G401.6 (cell line): ENCODE measurements around the gene SYCP2L.
A peak's percentile ranks its signal among the peaks of the same experiment; 100 is the strongest.
"Not testable (repeated sequence)": the region's sequence is repeated elsewhere in the genome, so short reads cannot be mapped to it uniquely, and the experiment has no call there.

Source experiments
- FAIRE-seq: peaks from 2 replicates; lab custom pipeline; 2012; peaks lifted over from hg19 to GRCh38; lab: Jason Lieb, UNC

Gene SYCP2L

DNA sequence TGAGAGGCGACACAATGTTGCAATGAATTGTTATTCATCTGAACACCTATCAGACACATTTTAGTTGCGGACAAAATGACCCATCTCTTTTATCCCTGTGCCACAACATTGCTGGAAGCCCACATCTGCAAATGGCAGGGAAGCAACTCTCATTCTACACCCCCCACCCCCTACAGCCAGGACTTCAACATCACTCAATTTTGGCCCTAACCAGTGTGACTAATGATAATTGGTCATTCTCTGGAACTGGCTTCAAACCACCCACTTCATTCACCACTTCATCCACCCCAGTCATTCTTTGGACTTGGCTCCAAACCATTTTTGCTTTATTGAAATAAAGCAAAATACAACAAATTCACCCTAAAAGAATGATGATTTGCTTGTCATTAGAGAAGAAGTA is 6.5 kb upstream of the SYCP2L start:
- FAIRE-seq: no peak

DNA sequence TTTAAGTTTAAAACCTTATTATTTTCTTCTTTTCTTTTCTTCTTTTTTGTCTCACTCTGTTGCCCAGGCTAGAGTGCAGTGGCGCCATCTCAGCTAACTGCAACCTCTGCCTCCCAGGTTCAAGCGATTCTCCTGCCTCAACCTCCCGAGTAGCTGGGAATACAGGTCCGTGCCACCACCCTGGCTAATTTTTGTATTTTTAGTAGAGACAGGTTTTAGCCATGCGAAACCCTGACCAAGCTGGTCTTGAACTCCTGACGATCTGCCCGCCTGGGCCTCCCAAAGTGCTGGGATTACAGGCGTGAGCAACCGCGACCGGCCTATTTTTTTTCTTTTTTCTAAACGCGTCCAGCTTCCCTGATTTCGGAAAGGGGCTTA is 4.6 kb upstream of the SYCP2L start:
- not testable (repeated sequence) for FAIRE-seq

DNA sequence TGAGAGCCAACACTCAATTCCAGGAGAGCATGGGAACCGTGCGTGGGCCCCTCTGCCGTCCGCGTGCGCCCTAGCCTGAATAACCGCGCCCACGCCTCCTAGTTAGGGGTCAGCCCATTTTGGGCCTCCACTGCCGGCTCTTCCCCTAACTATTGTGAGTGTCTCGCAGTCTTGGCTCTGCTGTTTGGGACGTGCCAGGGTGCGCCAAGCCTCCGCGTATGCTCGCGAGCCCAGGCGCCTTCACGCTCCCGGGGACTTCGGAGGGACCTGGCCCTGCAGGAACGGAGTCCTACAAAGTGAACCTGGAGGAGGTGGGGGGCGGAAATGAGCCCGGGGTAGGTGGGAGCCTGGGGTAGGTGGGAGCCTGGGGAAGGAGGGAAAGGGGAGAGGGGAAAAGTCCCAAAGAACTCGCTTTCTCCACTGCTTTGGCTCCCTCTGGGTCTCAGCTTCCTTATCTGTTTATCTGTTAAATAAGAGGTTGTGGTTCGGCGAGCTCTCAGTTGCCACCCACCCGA is 4.1 kb upstream of the SYCP2L start:
- FAIRE-seq: no peak

DNA sequence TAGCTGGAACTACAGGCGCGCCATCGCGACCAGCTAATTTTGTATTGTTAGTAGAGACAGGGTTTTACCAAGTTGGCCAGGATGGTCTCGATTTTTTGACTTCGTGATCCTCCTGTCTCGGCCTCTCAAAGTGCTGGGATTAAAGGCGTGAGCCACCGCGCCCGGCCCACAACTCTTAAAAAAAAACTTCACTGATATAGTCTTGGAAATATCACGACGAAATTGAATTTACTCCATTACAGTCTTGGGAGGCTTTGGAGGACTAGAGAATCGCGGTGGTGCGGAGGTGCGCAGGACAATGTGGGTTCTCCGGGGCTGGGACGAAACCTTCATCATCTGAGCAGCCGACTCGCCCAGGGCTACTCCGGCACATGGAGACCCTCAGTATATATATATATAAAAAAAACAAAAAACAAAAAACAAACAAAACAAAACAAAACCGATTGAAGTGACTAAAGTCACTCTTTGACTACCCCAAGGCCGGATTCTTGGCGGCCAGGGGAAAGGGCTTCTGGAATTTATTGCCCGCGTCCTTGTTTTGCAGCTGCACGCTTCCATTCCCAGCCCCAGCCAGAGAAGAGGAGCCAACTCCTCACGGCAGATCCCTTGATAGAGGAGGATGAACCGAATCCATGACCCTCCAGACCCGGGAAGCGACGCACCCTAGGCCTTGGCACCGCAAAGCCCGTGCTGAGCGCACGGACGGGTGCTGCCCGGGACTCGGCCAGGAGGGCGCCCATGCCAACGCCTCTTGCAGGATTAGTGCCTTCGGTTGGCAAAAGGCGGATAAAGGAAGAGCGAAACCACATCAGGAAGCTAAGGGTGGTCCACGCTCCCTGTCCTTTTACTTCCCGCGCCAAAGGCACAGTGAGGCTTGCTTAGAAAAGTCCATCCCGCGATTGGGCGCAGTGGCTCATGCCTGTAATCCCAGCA is 3.3 kb upstream of the SYCP2L start:
- FAIRE-seq: no peak

DNA sequence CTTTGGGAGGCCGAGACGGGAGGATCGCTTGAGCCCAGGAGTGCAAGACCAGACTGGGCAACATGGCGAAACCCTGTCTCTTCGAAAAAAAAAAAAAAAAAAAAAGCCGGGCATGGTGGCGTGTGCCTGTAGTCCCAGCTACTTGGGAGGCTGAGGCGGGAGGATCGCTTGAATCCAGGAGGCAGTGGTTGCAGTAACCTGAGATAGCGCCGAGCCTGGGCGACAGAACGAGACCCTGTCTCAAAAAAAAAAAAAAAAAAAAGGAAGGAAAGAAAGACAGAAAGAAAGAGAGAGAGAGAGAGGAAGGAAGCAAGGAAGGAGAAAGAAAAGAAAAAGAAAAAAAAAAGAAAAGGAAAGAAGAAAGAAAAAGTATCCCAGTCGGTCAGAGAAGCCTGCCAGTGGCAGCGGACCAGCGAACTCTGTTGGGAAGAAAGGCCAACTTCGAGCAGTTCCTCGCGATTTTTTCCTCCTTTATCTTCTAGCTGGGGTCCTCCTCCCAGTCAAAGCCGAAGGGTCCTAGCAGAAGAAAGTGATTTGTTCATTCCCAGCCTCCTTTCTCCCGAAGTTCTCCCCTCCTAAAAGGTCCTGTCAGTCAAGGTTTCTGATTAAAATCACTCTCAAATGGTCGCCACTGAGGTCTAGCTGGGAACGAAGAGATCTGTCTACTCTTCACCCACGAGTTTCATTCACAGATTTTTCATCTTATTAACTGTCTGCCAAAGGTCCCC is 2.4 kb upstream of the SYCP2L start:
- no peak for FAIRE-seq

DNA sequence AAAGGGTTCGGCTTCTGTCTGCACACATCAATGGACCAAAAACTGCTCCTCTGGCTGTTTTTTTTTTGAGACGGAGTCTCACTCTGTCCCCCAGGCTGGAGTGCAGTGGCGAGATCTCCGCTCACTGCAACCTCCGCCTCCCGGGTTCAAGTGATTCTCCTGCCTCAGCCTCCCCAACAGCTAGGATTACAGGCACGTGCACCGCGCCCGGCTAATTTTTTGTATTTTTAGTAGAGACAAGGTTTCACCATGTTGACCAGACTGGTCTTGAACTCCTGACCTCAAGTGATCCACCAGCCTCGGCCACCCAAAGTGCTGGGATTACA is 524 bp upstream of the SYCP2L start:
- not testable (repeated sequence) for FAIRE-seq

DNA sequence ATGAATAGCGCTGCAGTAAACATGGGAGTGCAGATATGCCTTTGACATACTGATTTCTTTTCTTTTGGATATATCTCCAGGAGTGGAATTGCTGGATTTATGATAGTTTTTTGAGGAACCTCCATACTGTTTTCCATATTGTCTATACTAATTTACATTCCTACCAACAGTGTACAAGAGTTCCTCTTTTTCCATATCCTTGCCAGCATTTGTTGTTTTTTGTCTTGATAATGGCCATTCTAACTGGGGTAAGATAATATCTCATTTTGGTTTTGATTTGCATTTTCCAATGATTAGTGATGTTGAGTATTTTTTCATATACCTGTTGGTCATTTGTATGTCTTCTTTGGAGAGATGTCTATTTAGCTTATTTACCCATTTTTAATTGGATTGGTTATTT is 3.3 kb downstream of the SYCP2L start:
- no peak for FAIRE-seq

DNA sequence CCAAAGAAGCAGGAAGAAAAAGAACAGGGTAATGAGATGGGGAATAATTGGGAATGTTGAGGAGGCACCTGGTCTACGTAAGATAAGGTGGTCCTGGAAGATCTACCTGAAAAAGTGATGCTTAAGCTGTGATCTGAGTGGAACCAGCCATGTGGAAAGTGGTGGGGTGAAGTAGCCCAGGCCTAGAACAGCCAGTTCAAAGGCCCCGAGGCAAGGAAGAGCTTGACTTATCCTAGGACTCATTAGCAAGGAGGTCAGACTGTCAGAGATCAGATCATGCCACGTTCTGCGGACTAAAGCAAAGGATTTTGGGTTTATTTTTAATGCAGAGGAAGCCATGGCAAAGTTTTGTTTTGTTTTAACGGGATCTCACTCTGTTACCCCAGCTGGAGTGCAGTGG is 5.1 kb downstream of the SYCP2L start:
- FAIRE-seq: no peak

DNA sequence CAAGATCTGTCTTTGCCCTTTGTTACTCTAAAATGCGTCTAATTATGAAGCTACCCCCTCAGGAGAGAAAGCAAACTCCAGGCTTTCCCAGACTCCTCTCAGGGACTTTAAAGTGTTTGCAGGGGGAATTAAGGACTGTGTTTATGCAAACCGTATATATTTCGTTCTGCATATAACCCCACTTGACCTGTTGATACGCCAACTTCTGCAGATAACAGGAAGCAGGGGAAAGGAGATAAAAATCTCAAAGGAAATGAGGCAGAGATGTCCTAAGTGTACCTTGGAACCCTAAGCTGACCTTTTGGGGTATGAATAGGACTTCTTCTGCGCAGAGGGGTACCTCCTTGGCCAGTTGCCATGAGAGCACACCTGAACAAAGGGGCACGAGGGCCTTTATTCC is 8.1 kb downstream of the SYCP2L start:
- no peak for FAIRE-seq

DNA sequence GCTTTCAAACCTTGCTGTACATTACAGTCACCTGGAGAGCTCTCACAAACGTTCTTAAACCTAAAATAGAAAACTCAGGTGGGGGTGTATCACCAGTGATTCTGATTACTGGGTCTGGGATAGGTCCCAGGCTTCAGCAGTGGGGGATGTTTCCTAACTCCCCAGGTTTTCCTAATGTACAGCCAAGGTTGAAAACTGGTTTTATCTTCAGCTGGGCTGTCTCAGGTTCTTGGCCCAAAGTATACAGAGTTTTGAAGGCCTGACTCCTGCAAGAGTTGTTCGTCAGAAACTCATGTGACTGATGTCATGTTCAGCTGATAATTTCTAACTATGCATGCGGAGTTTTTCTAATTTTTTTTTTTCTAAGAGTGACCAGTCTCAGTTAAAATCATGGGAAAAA is 9.8 kb downstream of the SYCP2L start:
- FAIRE-seq: no peak

DNA sequence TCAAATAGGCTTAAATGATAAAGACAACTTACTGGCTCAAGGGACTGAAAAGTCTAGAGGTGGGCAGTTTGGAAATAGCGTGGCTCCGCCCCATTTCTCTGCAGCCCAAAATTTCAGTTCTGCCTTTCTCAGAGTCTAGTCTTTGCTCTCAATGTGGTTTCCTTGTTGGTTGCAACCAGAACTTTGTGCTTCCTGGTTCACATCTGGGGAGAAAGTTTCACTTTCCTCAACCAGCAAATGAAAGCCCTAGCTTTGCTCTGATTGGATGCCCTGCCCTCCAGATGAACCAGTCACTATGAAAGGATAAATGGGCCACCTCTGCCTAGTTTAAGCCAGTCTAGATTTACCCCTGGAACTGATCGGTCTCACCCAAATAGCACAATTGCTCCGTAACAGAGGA is 14.9 kb downstream of the SYCP2L start:
- no peak for FAIRE-seq

DNA sequence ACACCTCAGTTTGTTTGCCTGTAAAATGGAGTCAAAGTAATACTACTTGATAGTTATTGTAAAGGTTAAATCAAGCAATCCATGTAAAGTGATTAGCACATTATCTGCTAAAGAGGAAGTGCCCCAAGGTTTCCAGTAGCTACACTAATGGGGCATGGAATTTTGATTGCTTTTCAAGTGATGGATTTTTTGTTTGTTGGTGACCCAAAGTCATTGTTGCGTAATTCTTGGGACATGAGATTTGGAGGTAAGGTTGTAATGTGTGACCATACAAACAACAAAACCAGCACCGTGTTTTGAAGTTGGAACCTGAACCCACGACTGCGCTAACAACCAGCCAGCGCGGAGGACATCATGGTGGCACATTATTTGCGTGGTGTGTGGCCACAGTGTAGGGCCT is 17.2 kb downstream of the SYCP2L start:
- no peak for FAIRE-seq

DNA sequence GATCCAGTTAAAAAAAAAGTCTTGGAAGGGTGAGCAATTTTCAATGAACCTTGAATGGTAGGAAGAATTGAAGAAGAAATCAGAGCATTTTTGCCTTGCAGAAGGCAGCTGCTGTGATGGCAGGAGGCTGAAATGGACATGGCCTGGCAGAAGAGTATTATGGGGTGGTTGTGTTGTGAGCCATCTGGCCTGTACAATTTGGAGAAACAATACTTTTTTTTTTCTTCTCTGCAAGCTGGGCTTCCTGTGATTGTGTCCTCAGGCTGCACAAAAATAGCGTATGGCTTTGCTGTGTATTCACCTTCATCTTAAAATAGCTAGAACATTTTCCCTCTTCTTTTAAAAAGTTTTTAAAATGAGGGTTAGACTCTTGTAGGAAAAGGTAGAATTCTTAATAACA is 21.4 kb downstream of the SYCP2L start:
- no peak for FAIRE-seq

DNA sequence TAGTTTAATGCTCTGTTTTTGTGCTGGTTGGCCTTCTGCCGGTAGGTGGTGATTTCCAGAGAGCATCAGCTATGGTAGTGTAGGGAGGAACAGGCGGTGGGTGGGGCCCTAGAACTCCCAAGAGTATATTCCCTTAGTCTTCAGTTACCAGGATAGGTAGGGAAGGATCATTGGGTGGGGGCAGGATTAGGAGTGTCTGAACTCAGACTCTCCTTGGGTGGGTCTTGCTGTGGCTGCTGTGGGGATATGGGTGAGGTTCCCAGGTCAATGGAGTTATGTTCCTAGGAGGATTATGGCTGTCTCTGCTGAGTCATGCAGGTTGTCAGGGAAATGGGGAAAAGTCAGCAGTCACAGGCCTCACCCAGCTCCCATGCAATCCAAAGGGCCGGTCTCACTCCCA is 32.7 kb downstream of the SYCP2L start:
- FAIRE-seq: not testable (repeated sequence)

DNA sequence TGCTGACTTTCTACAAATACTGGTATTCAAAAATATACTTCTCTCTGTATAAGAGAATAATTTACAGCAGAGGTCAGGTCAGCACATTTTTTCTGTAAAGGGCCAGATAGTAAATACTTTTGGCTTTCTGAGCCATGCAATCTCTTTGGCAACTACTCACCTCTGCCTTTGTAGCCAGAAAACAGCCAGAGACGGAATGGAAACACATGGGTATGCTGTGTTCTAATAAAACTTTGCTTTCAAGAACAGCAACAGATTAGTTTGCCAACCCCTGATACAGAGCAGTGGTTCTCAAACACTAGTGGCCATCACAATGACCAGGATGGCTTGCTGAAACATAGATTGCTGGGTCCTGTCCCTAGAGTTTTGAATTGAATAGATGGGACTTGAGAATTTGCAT is 46.3 kb downstream of the SYCP2L start:
- no peak for FAIRE-seq

DNA sequence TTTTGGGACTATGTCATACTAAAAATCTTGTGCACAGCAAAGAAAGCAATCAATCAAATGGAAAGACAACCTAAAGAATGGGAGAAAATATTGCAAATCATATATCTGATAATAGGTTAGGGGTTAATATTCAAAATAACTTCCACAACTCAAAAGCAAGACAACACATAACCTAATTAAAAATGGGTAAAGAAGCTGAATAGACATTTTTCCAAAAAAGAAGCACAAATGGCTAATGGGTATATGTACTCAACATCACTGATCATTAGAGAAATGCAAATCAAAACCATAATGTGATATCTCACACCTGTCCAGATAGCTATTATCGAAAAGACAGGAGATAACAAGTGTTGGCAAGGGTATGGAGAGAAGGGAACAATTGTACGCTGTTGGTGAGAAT is 53.0 kb downstream of the SYCP2L start:
- no peak for FAIRE-seq

DNA sequence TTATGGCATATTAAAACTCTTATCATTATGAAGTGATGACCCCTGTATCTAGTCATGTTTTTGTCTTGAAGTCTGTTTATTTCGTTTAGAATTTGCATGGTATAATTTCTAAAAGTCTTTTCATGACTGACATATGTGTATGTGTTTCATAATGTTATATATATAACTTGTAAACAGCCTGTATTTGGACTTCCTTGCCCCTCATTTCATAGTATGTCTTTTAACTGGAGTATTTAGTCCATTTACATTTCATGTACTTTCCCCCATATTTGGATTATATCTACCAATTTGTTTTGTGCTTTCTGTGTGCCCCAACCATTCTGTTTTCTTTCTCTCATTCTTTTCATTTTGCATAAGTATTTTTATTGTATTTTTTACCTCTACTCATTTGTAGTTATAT is 59.0 kb downstream of the SYCP2L start:
- no peak for FAIRE-seq

DNA sequence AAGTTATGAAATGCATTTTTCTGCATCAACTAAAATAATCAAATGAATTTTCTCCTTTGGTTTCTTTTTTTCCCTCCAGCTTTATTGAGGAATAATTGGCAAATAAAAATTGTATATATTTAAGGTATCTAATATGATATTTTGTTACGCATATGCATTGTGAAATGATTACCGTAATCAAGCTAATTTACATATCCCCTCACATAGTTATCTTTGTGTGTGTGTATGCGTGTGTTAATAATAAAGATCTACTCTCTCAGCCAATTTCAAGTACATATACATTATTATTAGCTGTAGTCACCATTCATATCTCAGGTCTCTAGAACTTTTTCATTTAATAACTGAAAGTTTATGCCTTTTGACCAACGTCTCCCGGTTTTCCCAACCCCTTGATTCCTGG is 61.1 kb downstream of the SYCP2L start:
- no peak for FAIRE-seq

DNA sequence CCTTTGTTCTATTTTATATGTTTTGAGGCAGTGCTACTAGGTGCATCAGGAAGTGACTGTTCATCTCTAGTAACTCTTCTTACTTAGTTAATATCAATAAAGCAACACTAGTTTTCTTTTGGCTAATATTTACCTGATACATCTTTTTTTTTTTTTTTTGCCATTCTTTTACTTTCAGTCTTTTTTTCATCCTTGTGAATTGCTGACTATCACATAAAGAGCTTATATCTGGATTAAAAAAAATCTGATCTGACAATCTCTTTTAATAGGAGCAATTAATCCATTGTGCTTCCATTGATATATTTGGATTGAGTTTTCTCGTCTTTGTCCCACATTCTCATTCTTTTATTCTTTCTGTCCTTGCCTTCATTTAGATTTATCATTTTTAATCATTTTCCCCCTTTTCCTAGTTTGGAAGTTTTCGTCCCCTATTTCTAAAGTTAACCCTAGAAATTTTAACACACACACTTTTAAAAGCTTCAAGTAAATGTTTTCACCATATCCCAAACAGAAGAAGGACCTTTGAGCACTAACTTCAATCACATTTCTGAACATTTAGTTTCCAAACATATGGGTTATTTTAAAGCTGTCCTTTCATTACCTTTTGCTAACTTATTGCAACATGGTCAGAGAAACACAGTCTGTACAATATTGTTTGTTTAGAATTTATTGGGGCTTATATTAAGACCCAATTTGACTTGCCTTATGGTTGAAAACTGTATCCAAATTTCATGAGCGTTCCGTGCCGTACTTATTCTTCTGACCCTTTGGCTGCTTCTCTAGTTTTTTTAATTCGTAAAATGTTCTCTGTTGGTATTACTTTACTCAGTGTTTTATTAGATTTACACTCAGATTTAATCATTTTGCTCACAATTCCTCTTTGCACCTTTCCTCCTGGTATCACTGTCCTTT is 63.0 kb downstream of the SYCP2L start:
- FAIRE-seq: no peak

DNA sequence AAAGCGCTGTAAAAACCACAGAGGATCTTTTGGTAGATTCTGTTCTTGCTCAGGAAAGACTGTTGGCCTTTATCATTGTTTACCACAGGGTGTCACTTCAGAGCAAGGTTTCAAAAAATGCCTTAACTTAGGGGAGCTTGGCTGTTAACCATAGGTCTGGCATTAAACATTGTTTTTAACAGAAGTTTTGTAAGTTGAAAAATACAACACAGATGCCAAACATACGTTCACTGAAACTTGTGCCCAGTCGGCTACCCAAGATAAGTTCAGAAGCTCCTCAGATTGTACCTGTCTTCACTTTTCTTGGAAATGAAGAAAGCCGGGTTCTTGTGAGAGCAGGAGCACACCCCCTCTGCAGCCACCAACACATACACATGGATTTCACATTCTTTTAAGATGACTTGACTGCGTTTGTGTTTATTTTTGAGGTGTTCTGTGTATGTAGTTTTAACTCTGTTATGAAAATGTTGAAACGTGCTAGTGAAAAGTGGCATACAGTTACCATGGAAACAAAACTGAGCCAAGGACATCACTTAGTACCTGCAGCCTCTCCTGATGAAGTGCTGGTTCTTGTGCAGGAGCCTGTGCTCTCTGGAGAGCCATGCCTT is 64.9 kb downstream of the SYCP2L start:
- FAIRE-seq: peak; percentile 95

DNA sequence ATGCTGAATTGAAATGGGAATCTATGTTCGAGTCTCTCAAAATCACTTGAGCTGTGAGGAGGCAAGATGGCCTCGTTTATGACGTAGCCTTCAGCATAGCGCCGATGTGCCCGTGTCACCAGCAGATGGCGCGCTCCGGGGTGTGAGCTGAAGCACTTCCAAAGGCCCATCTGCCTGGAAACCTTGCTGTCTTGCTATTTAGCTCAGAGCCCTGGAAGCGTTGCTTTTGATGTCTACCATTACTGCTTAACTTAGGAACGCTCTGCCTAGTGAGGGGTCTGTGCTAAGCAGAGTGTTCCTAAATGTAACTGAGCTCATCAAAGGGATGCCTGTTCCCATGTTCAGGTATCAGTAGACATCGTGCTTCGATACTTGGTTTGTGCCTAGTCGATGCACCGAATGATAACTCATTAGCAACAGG is 67.7 kb downstream of the SYCP2L start:
- FAIRE-seq: peak; percentile 70

DNA sequence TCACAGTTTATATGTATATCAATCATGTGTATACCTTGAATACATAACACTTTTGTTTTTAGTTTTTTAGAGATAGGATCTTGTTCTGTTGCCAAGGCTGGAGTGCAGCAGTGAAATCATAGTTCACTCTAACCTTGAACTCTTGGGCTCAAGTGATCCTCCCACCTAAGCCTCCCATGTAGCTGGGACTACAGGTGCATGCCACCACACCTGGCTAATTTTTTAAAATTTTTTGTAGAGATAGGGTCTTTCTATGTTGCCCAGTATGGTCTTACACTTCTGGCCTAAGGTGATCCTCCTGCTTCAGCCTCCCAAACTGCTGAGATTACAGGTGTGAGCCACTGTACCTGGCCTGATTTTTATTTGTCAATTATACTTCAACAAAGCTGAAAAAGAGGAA is 69.9 kb downstream of the SYCP2L start:
- no peak for FAIRE-seq
